NCI-H187 treated with DMSO at 0.1 percent for 48 hours (cell line): ENCODE data around the gene HIGD1B.

ENCODE experiments used
- DNase-seq: peaks from one replicate; lab custom pipeline; 2025; lab: John Stamatoyannopoulos, UW

The HIGD1B gene

DNA sequence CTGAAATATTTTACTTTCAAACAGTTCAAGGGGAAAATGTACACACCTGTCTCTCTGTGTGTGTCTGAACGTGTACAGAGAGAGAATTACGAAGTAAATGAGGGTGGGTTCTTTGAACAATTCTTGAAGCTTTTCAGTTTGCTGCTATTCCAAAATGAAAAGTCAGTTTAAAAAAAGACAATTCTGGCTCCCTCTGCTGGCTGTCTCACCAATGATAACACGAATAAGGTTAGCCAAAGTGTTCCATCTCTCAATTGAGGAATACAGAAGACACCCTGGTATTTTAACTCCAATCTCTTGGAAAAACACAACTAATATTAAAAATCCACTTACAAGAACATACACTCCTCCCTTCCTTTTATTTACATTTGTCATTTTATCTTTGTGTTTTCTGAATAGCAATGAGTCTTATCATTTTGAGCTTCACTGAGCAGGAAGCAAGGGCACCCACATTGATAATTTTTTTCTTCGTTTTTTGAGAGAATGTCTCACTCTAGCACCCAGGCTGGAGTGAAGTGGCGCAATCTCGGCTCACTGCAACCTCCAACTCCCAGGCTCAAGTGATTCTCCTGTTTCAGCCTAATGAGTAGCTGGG is 31.0 kb downstream of the HIGD1B start:
- DNase-seq, result no peak

DNA sequence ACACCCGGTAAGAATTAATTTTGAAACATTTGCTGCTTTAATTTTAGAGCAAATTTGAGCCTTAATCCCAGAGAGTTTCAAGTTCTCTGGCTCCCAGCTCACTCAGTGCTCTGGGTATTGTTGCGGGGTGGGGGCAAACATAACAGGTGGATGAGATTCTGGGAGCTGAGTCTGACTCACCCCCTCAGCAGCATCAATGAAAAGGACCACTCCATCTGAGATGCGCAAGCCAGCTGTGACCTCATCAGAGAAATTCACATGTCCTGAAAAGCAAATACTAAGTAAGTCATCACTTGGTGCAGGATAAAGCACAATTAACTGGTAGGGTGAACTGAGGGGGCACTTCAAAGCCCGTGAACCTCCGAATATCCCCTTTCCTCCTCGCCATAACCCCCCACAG is 31.7 kb downstream of the HIGD1B start:
- DNase-seq, result no peak

DNA sequence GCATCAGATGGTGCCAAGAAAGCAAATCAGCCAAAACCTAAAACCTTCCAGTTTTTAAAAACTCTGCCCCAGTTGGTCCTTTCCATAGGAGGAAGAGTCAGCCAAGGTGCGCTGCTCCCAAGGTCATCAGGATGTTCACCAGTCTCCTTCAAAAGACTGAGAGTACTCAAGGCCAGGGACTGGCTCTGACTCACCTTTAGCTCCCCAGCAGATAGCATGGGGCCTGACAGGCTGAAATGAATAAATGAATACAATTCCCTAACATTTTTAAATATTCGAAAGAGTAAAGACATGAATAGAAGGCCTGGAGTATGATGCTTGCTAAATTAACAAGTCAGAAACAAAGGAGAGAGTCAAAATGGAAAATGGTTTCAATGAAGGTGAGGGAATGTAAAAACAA is 32.4 kb downstream of the HIGD1B start:
- no peak for DNase-seq

- no peak for DNase-seq
Measured at GRCh38 chr17:44881145-44881544, 33.5 kb downstream of the HIGD1B start.

DNA sequence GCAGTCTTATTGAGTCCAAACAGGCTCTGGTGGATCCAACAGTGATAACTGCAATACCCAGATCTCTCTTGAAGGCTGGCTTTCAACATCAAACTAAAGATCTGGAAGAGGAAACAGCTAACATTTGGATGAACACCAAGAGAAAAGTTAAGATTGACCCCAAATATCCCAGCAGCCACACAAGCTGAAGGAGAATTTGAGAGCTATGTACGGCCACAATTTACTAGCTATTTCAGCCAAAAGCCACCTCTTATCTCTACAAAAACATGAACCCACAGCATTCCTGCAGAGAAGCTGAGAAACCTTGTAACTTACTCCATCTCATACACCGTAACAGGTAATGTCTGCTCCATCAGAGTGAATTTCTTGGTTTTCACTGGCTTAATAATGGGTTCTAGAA is 37.3 kb downstream of the HIGD1B start:
- DNase-seq, result no peak

- no peak for DNase-seq
Measured at GRCh38 chr17:44887016-44887415, 39.3 kb downstream of the HIGD1B start.

GRCh38 chr17:44887971-44888954 is 40.6 kb downstream of the HIGD1B start:
- DNase-seq, result no peak

- no peak for DNase-seq
Measured at GRCh38 chr17:44889003-44889402, 41.3 kb downstream of the HIGD1B start.

GRCh38 chr17:44892250-44892649 is 44.6 kb downstream of the HIGD1B start:
- no peak for DNase-seq

GRCh38 chr17:44894642-44895041 is 47.0 kb downstream of the HIGD1B start:
- no peak for DNase-seq

GRCh38 chr17:44898768-44899073 is 51.0 kb downstream of the HIGD1B start:
- no peak for DNase-seq

DNA sequence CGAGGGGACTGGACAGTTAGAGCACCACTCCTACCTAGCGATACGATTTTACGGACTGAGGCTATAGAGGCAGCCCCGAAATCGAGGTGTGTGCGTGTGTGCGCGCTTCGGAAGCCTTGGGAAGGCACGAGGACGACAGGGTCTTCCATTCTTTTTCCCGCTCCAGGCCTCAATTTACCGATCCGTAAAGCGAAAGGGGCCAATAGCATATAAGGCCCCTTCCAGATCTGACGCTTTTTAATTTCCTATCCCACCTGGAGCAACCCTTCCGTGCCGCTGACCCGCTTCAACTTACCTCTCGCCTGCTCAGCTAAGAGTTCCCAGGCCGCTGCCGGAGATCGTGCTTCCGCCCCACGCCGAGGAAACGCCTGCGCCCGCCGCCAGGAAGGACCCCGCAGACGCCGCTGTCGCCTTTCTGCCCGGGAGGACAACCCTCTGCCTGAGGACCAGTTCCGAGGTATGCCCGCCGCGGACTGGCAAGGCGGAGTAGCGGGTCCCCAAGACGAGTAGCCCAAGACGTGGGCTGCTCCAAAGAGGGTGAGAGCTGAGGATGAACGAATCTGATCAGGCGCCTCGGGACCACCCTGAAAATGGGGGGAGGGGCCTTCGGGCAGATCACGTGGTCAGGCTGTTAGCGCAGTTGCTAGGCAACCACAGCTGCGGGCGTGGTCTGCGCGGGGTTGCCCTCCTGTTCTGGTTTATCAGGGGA is 51.5 kb downstream of the HIGD1B start, which contains the start of gene EFTUD2:
Gene EFTUD2, minus strand, starts transcription at position 372 of the 709 bp plus-strand sequence. CDS start 4,924 bp downstream, outside the sequence.
- DNase-seq, result peak; percentile 33
